HG03097 (cell line): ENCODE data around the gene PXMP2.

Source experiments
- ATAC-seq: cut with Tn5 transposase; IDR thresholded peaks from one replicate; pipeline ENCODE4 v1.9.1; 2021; ENCODE audit not compliant: unreplicated experiment, low FRiP score

The PXMP2 gene

GRCh38 chr12:132687211-132688164 is at the start of gene PXMP2, which contains the start of gene POLE:
PXMP2 (plus strand) TSS chr12:132687587; CDS start chr12:132687671, 84 bp downstream.
POLE (minus strand) TSS chr12:132687342; CDS start chr12:132687315, 27 bp downstream.
- ATAC-seq: peak; percentile 83

- no peak for ATAC-seq
These were observed 49.6 kb upstream of the PXMP2 start for GRCh38 chr12:132637811-132638210.

GRCh38 chr12:132638541-132639408 is 48.6 kb upstream of the PXMP2 start:
- ATAC-seq: no peak

GRCh38 chr12:132639956-132640520 is 47.3 kb upstream of the PXMP2 start:
- no peak for ATAC-seq

DNA sequence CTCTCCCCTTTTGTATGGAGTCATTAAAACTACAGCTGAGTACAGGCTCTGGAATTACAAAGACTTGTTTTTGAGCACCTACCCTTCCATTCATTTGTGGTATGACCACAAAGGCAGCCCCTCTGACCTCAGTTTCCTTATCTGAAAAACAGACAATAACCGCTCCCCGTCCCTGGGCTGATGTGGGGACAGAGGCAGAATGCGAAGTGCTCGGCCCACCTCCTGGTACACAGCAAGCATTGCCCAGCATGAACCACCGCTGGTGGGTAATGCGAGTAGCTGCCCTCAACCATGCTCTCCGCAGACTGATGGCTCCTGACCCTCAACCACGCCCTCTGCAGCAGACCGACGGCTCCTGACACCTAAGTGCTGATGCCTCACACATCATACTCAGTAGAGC is 46.5 kb upstream of the PXMP2 start:
- ATAC-seq: no peak

GRCh38 chr12:132641811-132642650 is 45.4 kb upstream of the PXMP2 start:
- no peak for ATAC-seq

DNA sequence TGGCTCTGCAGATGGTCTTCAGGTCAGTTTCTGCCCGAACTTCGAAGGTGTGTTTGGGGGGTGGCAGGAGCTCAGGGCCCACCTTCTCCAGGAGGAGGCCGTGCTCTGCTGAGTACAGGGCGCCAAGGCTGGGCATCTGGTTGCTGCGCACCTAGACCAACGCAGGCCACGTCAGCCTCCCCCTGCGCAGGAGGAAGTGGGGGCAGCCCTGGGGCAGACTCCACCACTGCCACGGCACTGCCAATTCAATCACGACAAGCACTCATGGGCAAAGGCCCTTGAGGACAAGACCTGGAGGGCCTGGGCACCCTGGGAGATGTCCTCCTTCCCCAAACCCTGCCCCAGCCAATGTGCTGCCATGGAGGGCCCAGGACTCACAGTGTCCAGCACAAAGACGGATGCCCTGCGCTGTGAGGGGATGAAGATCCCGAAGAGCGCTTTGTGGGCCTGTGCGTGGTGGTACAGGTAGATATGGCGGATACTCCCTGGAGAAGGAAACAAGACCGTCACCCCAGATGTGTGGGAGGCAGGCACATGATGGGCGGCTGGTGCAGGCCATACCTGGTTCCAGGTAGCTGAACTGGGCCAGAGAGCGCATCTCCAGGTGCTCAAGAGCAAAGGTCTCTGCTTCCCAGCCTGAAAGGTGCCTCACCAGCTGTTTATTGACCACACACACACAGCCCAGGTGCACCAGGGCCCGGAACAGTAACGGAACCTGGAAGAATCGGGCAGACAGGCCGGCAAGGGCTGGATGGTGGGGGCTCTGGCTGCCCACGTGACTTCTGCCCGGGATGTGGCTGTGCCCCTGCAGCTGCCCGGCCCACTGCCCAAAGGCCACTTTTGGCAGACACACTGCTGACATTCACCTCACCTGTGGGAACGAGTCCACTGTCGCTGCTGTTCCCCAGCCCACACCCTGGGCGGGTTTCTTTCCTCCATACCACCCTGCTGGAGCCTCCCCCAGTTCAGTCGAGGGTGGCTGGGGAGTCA is 44.2 kb upstream of the PXMP2 start:
- no peak for ATAC-seq

- ATAC-seq: no peak
These were observed 40.5 kb upstream of the PXMP2 start for GRCh38 chr12:132646850-132647249.

- no peak for ATAC-seq
These were observed 39.5 kb upstream of the PXMP2 start for GRCh38 chr12:132647858-132648257.

DNA sequence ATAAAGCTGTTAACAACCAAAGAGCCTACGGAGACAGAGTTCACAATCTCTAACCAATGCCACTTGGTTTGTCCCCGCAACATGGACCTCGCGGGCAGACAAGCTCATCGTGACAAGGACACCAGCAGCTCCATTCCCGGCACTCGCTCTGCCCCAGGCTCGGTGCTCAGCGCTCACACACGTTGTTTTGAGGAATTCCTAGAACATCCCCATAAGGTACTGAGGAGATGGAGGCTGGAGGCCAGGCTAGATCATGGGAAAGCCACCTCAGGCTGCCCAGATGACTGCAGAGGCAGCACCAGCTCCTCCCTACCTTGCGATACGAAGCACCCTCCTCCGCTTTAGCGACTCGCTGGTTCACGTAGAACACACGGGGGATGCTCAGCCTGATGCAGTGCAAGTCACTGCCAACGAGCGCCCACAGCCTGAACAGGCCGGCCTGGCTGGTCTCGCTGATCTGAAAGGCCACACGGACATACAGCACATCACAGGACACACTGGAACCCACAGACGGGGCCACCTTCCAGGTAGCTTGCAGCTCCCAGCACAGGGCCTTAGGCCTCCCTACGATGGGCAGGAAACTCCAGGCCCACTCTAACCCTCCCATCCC is 38.7 kb upstream of the PXMP2 start:
- no peak for ATAC-seq

DNA sequence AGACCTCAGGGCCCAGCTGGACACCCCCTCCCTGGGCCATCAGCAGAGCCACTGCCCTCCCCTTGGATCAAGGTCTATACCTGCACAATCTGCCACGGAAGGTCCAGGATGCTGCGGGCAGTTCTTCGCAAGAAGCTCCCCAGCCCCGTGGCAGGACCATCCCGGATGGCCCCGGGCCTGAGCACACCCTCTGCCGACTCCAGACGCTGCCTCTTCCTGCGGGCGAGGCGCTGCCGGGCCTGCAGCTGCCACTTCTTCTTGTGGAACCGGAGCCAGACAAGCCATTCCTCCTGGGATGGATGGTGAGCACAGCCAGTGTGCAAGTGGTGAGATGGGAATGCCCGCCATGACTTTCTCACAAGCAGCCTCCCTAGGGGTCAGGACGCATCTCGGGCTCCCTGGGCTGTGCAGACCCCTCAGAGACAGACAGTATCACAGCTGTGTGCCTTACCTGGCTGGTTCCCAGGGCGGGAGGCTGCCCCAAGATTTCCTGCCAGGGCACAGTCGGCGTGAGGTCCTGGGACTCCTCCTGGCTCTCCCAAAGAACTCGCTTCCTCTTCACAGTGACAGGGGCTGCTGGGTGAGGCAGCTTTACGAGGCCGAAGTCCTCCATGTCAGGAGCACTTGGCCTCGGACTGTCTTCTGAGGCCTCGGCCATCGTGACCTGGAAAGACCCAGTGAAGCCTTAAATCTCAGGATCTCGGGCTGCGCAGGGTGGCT is 38.0 kb upstream of the PXMP2 start:
- no peak for ATAC-seq

DNA sequence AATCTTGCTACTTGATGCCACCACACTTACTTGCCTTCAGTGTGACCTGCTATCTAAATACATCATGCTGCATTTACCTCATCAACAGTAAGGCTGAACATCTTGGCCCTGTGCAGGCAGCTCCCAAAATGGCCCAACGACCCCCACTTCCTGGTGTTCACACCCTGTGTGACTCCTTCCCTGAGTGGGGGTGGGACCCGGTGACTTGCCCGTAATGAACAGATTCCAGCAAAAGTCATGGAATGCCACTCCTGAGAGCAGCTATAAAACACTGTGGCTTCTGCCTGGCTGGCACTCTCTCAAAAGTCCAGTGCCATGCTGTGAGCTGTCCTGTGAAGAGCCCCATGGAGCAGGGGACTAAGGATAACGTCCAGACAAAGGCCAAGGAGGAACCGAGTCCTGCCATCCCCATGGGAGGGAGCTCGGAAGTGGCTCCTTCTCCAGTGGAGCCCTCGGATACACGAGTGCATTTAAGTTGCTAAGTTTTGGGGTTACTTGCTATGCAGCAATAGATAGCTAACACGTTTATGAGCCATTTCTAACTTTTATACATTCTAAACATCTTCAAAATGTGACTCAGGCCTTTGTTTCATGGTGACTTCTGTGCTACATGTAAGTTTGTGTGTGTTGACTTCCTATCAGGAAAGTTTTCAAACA is 35.8 kb upstream of the PXMP2 start:
- ATAC-seq: no peak

DNA sequence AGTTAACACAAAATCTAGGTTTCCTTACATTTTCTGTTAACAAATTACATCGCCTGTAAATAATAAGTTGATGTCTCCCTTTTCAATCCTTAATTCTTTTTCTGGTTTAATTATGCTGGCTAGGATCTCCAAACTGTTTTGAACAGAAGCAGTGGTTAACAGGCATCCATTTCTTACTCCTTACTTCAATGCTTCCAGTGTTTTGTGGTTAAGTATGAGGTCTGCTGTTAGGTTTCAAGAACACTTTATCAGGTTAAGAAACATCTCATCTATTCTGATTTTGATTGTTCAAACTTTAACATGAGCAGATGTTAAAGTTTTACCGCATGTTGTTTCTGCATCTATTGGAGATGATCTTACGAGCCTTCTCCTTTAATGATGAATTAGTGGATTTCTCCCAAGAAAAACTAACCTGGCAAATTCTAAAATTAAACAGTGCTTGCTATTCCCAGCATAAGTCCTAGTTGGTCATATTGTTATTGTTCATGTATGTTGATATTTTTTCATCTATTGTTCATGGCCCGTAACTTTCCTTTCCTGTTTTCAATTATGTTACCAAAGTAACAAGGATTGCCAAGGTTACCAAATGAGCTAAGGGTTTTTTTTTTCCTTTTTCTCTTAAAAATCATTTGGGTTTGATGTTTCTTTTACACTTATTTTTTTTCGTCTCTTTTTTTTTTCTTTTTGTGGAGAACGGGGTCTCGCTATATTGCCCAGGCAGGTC is 33.7 kb upstream of the PXMP2 start:
- ATAC-seq: no peak

DNA sequence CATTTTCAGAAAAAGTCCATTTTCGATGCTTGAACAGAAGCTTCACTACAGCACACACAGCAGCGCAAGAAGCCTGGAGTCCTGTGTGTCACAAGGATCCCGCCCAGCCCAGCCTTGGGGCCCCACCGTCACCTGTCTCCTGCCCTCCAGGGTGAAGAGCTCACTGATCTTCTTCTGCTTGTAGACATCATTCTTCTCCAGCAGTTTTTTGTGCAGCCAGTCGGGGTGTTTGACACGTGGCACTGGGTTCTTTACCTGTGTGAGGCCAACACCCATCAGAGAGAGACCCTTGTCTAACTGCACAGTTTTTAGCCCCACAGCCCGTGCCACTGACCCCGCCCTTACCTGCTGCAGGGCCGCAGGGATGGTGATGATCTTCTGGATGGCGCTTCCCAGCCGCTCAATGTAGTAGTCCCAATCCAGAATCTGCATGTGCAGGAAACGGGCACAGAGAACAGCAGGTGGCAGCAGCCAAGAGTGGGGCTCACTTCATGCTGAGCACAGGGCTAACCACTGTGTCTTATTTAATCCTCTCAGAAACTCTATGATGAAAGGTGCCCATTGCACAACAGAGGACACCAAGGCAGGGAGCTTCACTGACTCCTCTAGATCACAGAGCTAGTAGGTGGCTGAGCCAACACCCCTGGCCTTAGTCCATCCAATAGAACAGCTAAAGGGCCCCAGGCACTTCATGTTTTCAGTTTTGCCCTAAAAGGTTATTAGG is 30.2 kb upstream of the PXMP2 start:
- ATAC-seq: no peak

DNA sequence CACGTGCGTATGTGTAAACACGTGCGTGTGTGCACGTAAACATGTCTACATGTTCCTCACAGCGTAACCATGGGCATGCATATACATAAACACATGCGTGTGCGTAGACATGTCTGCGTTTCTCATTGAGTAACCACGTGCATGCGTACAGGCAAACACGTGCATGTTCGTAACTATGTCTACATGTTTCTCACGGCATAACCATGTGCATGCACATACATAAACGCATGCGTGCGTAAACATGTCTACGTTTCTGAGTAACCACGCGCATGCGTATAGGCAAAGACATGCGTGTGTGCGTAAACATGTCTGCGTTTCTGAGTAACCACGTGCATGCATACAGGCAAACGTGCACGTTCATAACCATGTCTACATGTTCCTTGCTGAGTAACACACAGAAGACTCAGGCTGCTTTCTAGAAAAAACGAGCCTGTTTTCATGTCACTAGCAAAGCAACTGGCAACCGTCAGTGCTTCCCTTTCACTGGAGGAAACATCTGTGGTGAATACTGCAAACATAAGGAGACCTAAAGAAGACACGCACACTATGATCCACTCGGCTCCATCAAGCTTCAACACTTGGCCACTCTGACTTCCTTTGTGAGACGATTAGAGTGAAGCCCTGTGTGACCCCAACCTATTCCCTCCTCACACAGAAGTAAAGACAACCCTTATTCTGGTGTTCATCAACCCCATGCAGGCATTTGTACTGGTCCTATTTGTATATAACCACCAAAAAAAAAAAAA is 29.1 kb upstream of the PXMP2 start:
- ATAC-seq: no peak
